ENCODE results near the gene AKAIN1. TPM values are rescaled to one million over a fixed set of nuclear protein-coding genes. Genes with fewer than 3 reads are reported as not detected.

The AKAIN1 gene
- total and polyA plus RNA-seq, 2 experiments from 2014 or later: not detected

DNA sequence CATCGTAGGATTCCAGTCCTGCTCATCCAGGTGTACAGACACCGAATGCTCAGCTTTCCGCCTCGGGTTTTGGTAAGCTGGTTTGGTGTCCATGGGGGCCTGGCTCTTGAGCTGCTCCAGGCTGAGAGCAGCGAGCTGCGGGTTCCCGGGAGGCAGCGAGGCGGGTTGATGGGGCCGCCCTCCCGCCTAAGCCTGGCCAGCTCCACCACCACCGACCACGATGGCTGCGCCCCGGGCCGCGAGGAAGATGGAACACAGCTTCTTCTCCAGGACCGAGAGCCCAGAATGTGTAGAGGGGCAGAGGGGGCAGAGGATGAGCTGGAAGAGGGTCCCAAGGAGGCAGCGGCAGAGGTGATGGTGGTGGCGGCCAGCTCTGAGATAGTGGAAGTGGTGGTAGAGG is 64.1 kb downstream of the AKAIN1 start:
- no peaks in the 10 kb centered on the region for H3K4me1 ChIP-seq (ENCODE audit: insufficient read depth)
- Mint-ChIP-seq H3K4me1 (no peaks in the 10 kb centered on the region), H3K4me3 (no peak overlapping the region), H3K36me3 (ENCODE audit: low read depth) (no peaks in the 10 kb centered on the region), H3K27ac (no peak overlapping the region), H3K27me3 (ENCODE audit: insufficient read depth, low read depth, poor library complexity) (peaks cover 2% of the 10 kb centered on the region), H3K9me3 (no peaks in the 10 kb centered on the region)
- TF ChIP-seq POLR2AphosphoS5 (IDR thresholded peaks at IDR 0.05; ENCODE audit: low read depth) (no peak), CREB1 (CRISPR knock-in tag; IDR thresholded peaks at IDR 0.05; ENCODE audit: low read depth) (no peak), EZH2phosphoT487 (IDR thresholded peaks at IDR 0.05; ENCODE audit: unreplicated experiment) (no peak), REST (IDR thresholded peaks at IDR 0.05; ENCODE audit: unreplicated experiment) (no peak), JUNB (IDR thresholded peaks at IDR 0.05; ENCODE audit: unreplicated experiment) (no peak), STAT1 (IDR thresholded peaks at IDR 0.05; ENCODE audit: unreplicated experiment) (no peak), NANOG (IDR thresholded peaks at IDR 0.05; ENCODE audit: borderline replicate concordance) (no peak), ZNF114 (CRISPR knock-in tag; IDR thresholded peaks at IDR 0.05) (no peak), EZH2 (IDR thresholded peaks at IDR 0.05; ENCODE audit: low read depth, unreplicated experiment) (no peak)
- TF ChIP-seq, protein P1, sequence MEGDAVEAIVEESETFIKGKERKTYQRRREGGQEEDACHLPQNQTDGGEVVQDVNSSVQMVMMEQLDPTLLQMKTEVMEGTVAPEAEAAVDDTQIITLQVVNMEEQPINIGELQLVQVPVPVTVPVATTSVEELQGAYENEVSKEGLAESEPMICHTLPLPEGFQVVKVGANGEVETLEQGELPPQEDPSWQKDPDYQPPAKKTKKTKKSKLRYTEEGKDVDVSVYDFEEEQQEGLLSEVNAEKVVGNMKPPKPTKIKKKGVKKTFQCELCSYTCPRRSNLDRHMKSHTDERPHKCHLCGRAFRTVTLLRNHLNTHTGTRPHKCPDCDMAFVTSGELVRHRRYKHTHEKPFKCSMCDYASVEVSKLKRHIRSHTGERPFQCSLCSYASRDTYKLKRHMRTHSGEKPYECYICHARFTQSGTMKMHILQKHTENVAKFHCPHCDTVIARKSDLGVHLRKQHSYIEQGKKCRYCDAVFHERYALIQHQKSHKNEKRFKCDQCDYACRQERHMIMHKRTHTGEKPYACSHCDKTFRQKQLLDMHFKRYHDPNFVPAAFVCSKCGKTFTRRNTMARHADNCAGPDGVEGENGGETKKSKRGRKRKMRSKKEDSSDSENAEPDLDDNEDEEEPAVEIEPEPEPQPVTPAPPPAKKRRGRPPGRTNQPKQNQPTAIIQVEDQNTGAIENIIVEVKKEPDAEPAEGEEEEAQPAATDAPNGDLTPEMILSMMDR (conservative IDR thresholded peaks at IDR 0.05; ENCODE audit: low read depth in 2 of 2): no peak
- TF ChIP-seq, protein P2, sequence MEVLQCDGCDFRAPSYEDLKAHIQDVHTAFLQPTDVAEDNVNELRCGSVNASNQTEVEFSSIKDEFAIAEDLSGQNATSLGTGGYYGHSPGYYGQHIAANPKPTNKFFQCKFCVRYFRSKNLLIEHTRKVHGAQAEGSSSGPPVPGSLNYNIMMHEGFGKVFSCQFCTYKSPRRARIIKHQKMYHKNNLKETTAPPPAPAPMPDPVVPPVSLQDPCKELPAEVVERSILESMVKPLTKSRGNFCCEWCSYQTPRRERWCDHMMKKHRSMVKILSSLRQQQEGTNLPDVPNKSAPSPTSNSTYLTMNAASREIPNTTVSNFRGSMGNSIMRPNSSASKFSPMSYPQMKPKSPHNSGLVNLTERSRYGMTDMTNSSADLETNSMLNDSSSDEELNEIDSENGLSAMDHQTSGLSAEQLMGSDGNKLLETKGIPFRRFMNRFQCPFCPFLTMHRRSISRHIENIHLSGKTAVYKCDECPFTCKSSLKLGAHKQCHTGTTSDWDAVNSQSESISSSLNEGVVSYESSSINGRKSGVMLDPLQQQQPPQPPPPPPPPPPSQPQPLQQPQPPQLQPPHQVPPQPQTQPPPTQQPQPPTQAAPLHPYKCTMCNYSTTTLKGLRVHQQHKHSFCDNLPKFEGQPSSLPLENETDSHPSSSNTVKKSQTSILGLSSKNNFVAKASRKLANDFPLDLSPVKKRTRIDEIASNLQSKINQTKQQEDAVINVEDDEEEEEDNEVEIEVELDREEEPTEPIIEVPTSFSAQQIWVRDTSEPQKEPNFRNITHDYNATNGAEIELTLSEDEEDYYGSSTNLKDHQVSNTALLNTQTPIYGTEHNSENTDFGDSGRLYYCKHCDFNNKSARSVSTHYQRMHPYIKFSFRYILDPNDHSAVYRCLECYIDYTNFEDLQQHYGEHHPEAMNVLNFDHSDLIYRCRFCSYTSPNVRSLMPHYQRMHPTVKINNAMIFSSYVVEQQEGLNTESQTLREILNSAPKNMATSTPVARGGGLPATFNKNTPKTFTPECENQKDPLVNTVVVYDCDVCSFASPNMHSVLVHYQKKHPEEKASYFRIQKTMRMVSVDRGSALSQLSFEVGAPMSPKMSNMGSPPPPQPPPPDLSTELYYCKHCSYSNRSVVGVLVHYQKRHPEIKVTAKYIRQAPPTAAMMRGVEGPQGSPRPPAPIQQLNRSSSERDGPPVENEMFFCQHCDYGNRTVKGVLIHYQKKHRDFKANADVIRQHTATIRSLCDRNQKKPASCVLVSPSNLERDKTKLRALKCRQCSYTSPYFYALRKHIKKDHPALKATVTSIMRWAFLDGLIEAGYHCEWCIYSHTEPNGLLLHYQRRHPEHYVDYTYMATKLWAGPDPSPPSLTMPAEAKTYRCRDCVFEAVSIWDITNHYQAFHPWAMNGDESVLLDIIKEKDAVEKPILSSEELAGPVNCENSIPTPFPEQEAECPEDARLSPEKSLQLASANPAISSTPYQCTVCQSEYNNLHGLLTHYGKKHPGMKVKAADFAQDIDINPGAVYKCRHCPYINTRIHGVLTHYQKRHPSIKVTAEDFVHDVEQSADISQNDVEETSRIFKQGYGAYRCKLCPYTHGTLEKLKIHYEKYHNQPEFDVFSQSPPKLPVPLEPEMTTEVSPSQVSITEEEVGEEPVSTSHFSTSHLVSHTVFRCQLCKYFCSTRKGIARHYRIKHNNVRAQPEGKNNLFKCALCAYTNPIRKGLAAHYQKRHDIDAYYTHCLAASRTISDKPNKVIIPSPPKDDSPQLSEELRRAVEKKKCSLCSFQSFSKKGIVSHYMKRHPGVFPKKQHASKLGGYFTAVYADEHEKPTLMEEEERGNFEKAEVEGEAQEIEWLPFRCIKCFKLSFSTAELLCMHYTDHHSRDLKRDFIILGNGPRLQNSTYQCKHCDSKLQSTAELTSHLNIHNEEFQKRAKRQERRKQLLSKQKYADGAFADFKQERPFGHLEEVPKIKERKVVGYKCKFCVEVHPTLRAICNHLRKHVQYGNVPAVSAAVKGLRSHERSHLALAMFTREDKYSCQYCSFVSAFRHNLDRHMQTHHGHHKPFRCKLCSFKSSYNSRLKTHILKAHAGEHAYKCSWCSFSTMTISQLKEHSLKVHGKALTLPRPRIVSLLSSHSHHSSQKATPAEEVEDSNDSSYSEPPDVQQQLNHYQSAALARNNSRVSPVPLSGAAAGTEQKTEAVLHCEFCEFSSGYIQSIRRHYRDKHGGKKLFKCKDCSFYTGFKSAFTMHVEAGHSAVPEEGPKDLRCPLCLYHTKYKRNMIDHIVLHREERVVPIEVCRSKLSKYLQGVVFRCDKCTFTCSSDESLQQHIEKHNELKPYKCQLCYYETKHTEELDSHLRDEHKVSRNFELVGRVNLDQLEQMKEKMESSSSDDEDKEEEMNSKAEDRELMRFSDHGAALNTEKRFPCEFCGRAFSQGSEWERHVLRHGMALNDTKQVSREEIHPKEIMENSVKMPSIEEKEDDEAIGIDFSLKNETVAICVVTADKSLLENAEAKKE (CRISPR knock-in tag; IDR thresholded peaks at IDR 0.05): no peak
- TF ChIP-seq, protein P3, sequence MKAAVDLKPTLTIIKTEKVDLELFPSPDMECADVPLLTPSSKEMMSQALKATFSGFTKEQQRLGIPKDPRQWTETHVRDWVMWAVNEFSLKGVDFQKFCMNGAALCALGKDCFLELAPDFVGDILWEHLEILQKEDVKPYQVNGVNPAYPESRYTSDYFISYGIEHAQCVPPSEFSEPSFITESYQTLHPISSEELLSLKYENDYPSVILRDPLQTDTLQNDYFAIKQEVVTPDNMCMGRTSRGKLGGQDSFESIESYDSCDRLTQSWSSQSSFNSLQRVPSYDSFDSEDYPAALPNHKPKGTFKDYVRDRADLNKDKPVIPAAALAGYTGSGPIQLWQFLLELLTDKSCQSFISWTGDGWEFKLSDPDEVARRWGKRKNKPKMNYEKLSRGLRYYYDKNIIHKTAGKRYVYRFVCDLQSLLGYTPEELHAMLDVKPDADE (IDR thresholded peaks at IDR 0.05): no peak
- no peak overlapping the region for H3K27ac ChIP-seq (ENCODE audit: low read depth)
- no peak overlapping the region for H3K4me2 ChIP-seq
- no peaks in the 10 kb centered on the region for H3F3A ChIP-seq (replicated peaks; ENCODE audit: low read depth)
- ATAC-seq: no peak
- no peaks in the 10 kb centered on the region for H3K79me2 ChIP-seq (replicated peaks; ENCODE audit: insufficient read depth)
- no peaks in the 10 kb centered on the region for H3K9me2 ChIP-seq (ENCODE audit: insufficient read depth)
- no peak overlapping the region for H2AFZ ChIP-seq
- H4K20me1 ChIP-seq (replicated peaks; ENCODE audit: insufficient read depth): no peaks in the 10 kb centered on the region
- no peak for DNase-seq (ENCODE audit: low spot score)
- H3K4me3 ChIP-seq: no peak overlapping the region
- no peaks in the 10 kb centered on the region for H3K36me3 ChIP-seq (ENCODE audit: insufficient read depth)
- H3K27me3 ChIP-seq (ENCODE audit: insufficient read depth): no peaks in the 10 kb centered on the region

Measured in GM23338 (cell line).